Lower leg skin (tissue), 3 donors: ENCODE measurements around the gene C1orf116.

Experiments used
- POLR2A ChIP-seq, 2 donors: fragments of 450-650 bp; IDR thresholded peaks; one replicate each; pipeline ENCODE4 v1.6.1; 2016 to 2017; ENCODE audit warnings: antibody characterized with exemption in 2 of 2, mild to moderate bottlenecking in 1 of 2, moderate library complexity in 1 of 2
- TF ChIP-seq, protein P1 (sequence below), 3 donors: fragments of 450-650 bp; IDR thresholded peaks; one replicate each; pipeline ENCODE4 v1.5.1; 2016; ENCODE audit warnings: antibody characterized with exemption in 3 of 3, mild to moderate bottlenecking in 3 of 3, moderate library complexity in 2 of 3

DNA sequence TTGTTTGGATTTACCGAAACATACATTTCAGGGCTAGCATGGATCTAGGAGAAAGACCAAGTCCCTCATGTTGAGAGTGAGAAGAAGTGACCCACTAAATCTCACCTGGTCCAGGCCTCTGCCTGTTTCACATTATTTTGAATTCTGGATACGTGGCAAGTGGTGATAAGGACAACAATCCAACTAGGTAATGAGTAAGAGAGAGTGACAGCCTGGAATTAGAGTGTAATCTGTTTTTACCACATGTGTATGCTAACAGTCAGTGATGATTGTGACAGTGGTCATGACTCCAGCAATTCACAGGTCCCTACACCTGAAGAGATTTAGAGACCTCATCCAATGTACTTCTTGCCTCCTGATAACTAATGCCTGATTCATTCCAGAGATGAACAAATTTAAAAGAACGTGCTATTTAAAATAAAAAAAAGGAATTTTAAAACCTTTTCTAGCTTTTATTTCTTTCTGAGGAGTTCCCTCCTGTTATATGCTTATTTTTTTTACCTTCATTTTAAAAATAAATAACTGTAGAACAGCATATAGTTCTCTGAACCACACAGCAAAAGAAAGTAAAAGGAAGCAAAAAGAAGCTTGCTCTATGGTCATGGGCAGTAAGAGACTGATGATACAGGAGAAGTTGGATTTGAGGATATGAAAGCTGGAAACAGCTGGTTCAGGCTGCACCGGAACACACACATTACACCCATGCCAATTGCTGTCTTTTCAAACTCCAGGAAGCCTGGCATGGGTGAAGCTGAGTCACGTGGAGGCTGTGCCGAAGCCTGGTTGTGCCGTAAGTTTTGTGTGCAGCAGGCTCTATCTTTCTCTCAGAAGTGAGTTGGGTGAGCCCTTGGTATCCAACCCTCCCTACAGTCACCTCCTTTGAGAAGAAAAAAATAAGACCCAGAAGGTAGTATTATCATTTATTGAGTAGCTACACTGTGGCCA lies 14.7 kb downstream of the C1orf116 start:
- TF ChIP-seq, protein P1, sequence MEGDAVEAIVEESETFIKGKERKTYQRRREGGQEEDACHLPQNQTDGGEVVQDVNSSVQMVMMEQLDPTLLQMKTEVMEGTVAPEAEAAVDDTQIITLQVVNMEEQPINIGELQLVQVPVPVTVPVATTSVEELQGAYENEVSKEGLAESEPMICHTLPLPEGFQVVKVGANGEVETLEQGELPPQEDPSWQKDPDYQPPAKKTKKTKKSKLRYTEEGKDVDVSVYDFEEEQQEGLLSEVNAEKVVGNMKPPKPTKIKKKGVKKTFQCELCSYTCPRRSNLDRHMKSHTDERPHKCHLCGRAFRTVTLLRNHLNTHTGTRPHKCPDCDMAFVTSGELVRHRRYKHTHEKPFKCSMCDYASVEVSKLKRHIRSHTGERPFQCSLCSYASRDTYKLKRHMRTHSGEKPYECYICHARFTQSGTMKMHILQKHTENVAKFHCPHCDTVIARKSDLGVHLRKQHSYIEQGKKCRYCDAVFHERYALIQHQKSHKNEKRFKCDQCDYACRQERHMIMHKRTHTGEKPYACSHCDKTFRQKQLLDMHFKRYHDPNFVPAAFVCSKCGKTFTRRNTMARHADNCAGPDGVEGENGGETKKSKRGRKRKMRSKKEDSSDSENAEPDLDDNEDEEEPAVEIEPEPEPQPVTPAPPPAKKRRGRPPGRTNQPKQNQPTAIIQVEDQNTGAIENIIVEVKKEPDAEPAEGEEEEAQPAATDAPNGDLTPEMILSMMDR (IDR thresholded peaks at IDR 0.05): no peak
- TF ChIP-seq POLR2A (IDR thresholded peaks at IDR 0.05): no peak
